Measurements from ENCODE around the gene DHODH. TPM values are rescaled to one million over a fixed set of nuclear protein-coding genes. Genes with fewer than 3 reads are reported as not detected.
"Not testable (repeated sequence)": the region's sequence is repeated elsewhere in the genome, so short reads cannot be mapped to it uniquely, and the experiment has no call there.

Gene DHODH
- total and polyA plus RNA-seq, 4 donors = 3.0 to 5.0 (median 4.6) TPM

- H3K27ac ChIP-seq (ENCODE audit: low read depth in 1 of 2, low read length in 2 of 2) = no peak overlapping the region
- no peak for DNase-seq
- intact Hi-C loops (cut with DNase I) = no loop called here
- no peaks in the 10 kb centered on the region for H3K9me3 ChIP-seq (ENCODE audit: control insufficient read depth, low read length)
- 71 to 76% methylated on average over 1 of the region's 1 CpG for WGBS, 2 donors
- no peaks in the 10 kb centered on the region for H3K36me3 ChIP-seq (ENCODE audit: control insufficient read depth in 1 of 2, insufficient read depth in 2 of 2, low read length in 1 of 2)
- H3K4me1 ChIP-seq (ENCODE audit: control insufficient read depth in 1 of 2, insufficient read depth in 2 of 2, low read length in 2 of 2) = no peaks in the 10 kb centered on the region
- H3K4me3 ChIP-seq (ENCODE audit: low read length in 2 of 2) = no peak overlapping the region
- no peaks in the 10 kb centered on the region for H3K27me3 ChIP-seq (ENCODE audit: control insufficient read depth in 1 of 2, insufficient read depth in 2 of 2, low read length in 1 of 2)
- no peak for ATAC-seq (ENCODE audit: low FRiP score)
Measured at GRCh38 chr16:72002619-72003018, 5.9 kb upstream of the DHODH start.

DNA sequence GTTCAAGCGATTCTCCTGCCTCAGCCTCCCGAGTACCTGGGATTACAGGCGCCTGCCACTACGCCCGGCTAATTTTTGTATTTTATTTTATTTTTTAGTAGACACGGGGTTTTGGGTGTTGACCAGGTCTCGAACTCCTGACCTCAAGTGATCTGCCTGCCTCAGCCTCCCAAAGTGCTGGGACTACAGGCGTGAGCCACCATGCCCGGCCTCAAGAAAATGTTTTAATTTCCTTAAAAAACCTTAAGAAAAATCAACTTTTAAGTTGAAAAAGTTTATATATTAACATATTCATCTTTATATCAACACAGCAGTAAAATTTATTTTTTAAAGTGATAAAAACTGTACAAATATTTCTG lies 500 bp upstream of the DHODH start:
- 70 to 77% methylated on average over 9 of the region's 9 CpGs for WGBS, 2 donors

DNA sequence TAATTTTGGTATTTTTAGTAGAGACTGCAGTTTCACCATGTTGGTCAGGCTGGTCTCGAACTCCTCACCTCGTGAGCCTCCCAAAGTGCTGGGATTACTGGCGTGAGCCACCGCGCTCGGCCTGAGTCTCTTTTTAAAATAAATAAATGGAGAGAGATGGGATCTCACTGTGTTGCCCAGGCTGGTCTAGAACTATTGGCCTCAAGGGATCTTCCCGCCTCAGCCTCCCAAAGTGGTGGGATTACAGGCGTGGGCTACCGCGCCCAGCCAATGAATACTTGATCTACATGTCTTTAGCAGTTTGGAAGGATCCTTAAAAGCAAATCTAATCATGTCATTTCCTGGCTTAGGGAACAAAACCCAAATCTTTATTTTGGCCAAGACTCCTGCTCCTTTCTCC lies 1.2 kb downstream of the DHODH start:
- DNase-seq = no peak
- Histone ChIP-seq H3K27me3 (ENCODE audit: control insufficient read depth in 1 of 2, insufficient read depth in 2 of 2, low read length in 1 of 2) (no peaks in the 10 kb centered on the region), H3K36me3 (ENCODE audit: control insufficient read depth in 1 of 2, insufficient read depth in 2 of 2, low read length in 1 of 2) (no peaks in the 10 kb centered on the region), H3K4me1 (ENCODE audit: control insufficient read depth in 1 of 2, insufficient read depth in 2 of 2, low read length in 2 of 2) (no peaks in the 10 kb centered on the region), H3K27ac (ENCODE audit: low read depth in 1 of 2, low read length in 2 of 2) (no peak overlapping the region), H3K9me3 (ENCODE audit: control insufficient read depth, low read length) (no peaks in the 10 kb centered on the region), H3K4me3 (ENCODE audit: low read length in 2 of 2) (no peak overlapping the region)
- intact Hi-C loops (cut with DNase I) = loop anchor here in 1 of 2 donors (5.0 kb wide), 1 partner anchor 88 kb away; no protein-coding TSS in a partner anchor
- ATAC-seq (ENCODE audit: low FRiP score) = no peak
- WGBS, 2 donors = 93 to 95% methylated on average over 10 of the region's 10 CpGs

More for the DNA sequence above, 500 bp upstream of the DHODH start:
- H3K4me1 ChIP-seq (ENCODE audit: control insufficient read depth in 1 of 2, insufficient read depth in 2 of 2, low read length in 2 of 2); H3K9me3 ChIP-seq (ENCODE audit: control insufficient read depth, low read length); ATAC-seq (ENCODE audit: low FRiP score); H3K4me3 ChIP-seq (ENCODE audit: low read length in 2 of 2); H3K27me3 ChIP-seq (ENCODE audit: control insufficient read depth in 1 of 2, insufficient read depth in 2 of 2, low read length in 1 of 2); DNase-seq; H3K27ac ChIP-seq (ENCODE audit: low read depth in 1 of 2, low read length in 2 of 2); H3K36me3 ChIP-seq (ENCODE audit: control insufficient read depth in 1 of 2, insufficient read depth in 2 of 2, low read length in 1 of 2): not testable (repeated sequence)
- intact Hi-C loops (cut with DNase I) = loop anchor here in 1 of 2 donors (5.0 kb wide), 1 partner anchor 89 kb away; no protein-coding TSS in a partner anchor

DNA sequence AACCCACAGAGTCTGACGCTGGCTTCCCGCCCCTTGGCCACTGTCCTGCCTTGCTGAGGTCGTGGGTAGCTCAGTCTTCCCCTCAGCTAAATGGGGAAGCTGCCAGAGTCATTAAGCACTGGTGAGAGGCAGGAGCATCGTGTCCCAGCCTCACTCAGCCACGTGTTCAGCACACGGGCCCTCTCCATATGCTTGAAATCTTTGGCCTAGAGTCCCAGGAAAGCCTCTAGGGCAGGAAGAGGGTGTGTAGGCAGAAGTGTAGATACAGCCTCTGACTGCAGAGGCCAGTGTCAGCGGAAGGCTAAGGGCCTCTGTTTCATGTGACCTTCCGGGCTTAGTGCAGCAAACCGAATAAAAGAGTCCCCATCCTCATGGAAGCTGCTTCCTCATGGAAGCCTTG lies 4.1 kb downstream of the DHODH start:
- DNase-seq (no peak), ATAC-seq (ENCODE audit: low FRiP score) (no peak)
- Histone ChIP-seq H3K4me3 (ENCODE audit: low read length in 2 of 2) (no peak overlapping the region), H3K36me3 (ENCODE audit: control insufficient read depth in 1 of 2, insufficient read depth in 2 of 2, low read length in 1 of 2) (peaks cover 0 to 5% of the 10 kb centered on the region in 2 donors), H3K9me3 (ENCODE audit: control insufficient read depth, low read length) (no peaks in the 10 kb centered on the region), H3K27me3 (ENCODE audit: control insufficient read depth in 1 of 2, insufficient read depth in 2 of 2, low read length in 1 of 2) (no peaks in the 10 kb centered on the region), H3K27ac (ENCODE audit: low read depth in 1 of 2, low read length in 2 of 2) (no peak overlapping the region), H3K4me1 (ENCODE audit: control insufficient read depth in 1 of 2, insufficient read depth in 2 of 2, low read length in 2 of 2) (no peaks in the 10 kb centered on the region)
- 74 to 76% methylated on average over 9 of the region's 9 CpGs for WGBS, 2 donors
- intact Hi-C loops (cut with DNase I) = no loop called here

DNA sequence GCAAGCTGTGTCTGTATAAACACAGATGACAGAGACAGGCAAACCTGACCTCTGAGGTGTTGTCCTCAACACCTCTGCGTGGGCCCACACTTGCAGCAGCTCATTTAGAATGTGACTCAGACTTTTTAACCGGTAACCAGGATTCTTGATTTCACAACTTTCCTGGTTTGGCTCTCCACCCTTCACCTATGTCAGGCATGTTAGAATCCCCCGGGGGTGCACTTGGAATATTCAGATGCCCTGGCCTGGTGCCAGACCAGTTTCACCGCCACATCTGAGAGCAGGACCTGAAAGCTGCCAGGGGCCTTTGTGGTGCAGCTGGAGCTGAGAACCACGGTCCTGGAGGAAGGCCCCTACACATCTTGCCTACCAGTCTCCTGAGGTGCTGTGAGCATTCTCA lies 4.8 kb downstream of the DHODH start:
- no peak for DNase-seq
- intact Hi-C loops (cut with DNase I) = no loop called here
- no peaks in the 10 kb centered on the region for H3K4me1 ChIP-seq (ENCODE audit: control insufficient read depth in 1 of 2, insufficient read depth in 2 of 2, low read length in 2 of 2)
- no peaks in the 10 kb centered on the region for H3K9me3 ChIP-seq (ENCODE audit: control insufficient read depth, low read length)
- H3K27me3 ChIP-seq (ENCODE audit: control insufficient read depth in 1 of 2, insufficient read depth in 2 of 2, low read length in 1 of 2) = no peaks in the 10 kb centered on the region
- ATAC-seq (ENCODE audit: low FRiP score) = no peak
- H3K36me3 ChIP-seq (ENCODE audit: control insufficient read depth in 1 of 2, insufficient read depth in 2 of 2, low read length in 1 of 2) = peaks cover 0 to 5% of the 10 kb centered on the region in 2 donors
- 32 to 39% methylated on average over 5 of the region's 5 CpGs for WGBS, 2 donors
- no peak overlapping the region for H3K27ac ChIP-seq (ENCODE audit: low read depth in 1 of 2, low read length in 2 of 2)
- no peak overlapping the region for H3K4me3 ChIP-seq (ENCODE audit: low read length in 2 of 2)

DNA sequence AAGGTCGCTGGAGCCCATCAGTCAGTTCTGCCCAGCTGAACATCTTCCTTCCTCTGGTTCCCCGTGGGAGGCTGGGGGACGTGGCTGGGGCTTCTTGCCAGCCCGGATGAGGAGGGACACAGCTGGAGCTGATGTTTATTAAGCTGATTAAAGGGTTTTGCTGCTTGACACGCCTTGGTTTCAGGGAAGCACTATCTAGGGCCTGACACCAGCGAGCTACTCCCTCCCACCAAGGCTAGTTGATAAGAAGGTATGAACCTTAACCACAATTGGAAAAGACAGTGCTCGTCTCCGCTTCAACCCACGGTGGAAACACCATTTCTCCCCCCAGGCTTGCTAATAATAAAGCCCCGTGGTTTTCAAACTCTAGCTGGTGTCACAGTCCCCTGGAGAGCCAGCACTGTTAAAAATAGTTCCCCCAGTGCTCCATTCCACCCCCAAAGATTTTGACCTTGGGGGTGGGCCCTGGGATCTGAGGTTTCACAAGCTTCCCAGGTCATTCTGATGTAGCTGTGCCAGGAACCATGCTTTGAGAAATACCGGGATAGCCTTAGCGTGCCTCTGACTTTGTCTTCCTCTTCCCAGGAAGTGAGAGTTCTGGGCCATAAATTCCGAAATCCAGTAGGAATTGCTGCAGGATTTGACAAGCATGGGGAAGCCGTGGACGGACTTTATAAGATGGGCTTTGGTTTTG lies 5.5 kb downstream of the DHODH start:
- H3K9me3 ChIP-seq (ENCODE audit: control insufficient read depth, low read length) = no peaks in the 10 kb centered on the region
- DNase-seq (no peak), ATAC-seq (ENCODE audit: low FRiP score) (no peak)
- intact Hi-C loops (cut with DNase I) = no loop called here
- peaks cover 0 to 5% of the 10 kb centered on the region in 2 donors for H3K36me3 ChIP-seq (ENCODE audit: control insufficient read depth in 1 of 2, insufficient read depth in 2 of 2, low read length in 1 of 2)
- H3K27ac ChIP-seq (ENCODE audit: low read depth in 1 of 2, low read length in 2 of 2) = no peak overlapping the region
- no peaks in the 10 kb centered on the region for H3K27me3 ChIP-seq (ENCODE audit: control insufficient read depth in 1 of 2, insufficient read depth in 2 of 2, low read length in 1 of 2)
- no peaks in the 10 kb centered on the region for H3K4me1 ChIP-seq (ENCODE audit: control insufficient read depth in 1 of 2, insufficient read depth in 2 of 2, low read length in 2 of 2)
- H3K4me3 ChIP-seq (ENCODE audit: low read length in 2 of 2) = no peak overlapping the region
- 51 to 58% methylated on average over 15 of the region's 15 CpGs for WGBS, 2 donors

DNA sequence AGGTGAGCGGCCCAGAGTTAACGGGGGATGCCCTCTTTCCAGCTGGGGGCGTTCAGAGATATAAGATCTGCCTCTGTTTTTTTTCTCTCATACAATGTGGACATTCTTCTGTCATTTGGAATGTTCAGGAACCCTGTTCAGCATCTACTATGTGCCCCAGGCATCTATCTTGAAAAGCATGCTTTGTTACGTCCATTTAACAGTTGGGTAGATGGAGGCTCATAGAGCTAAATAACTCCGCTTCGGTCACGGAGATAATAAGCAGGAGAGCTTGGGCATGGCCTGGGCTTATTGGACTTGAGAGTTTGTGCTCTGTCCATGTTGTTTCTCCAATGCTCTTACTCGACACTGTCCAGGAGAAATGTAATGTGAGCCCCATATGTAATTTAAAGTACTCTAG lies 6.1 kb downstream of the DHODH start:
- Histone ChIP-seq H3K36me3 (ENCODE audit: control insufficient read depth in 1 of 2, insufficient read depth in 2 of 2, low read length in 1 of 2) (peaks cover 0 to 5% of the 10 kb centered on the region in 2 donors), H3K4me3 (ENCODE audit: low read length in 2 of 2) (no peak overlapping the region), H3K9me3 (ENCODE audit: control insufficient read depth, low read length) (no peaks in the 10 kb centered on the region), H3K27me3 (ENCODE audit: control insufficient read depth in 1 of 2, insufficient read depth in 2 of 2, low read length in 1 of 2) (no peaks in the 10 kb centered on the region), H3K27ac (ENCODE audit: low read depth in 1 of 2, low read length in 2 of 2) (no peak overlapping the region), H3K4me1 (ENCODE audit: control insufficient read depth in 1 of 2, insufficient read depth in 2 of 2, low read length in 2 of 2) (no peaks in the 10 kb centered on the region)
- 86 to 91% methylated on average over 8 of the region's 8 CpGs for WGBS, 2 donors
- ATAC-seq (ENCODE audit: low FRiP score) = no peak
- DNase-seq = no peak
- intact Hi-C loops (cut with DNase I) = no loop called here

GRCh38 chr16:72015124-72015523 lies 6.6 kb downstream of the DHODH start:
- intact Hi-C loops (cut with DNase I) = no loop called here
- H3K4me1 ChIP-seq (ENCODE audit: control insufficient read depth in 1 of 2, insufficient read depth in 2 of 2, low read length in 2 of 2) = no peaks in the 10 kb centered on the region
- no peak for DNase-seq
- H3K27me3 ChIP-seq (ENCODE audit: control insufficient read depth in 1 of 2, insufficient read depth in 2 of 2, low read length in 1 of 2) = no peaks in the 10 kb centered on the region
- no peak for ATAC-seq (ENCODE audit: low FRiP score)
- 86 to 87% methylated on average over 3 of the region's 3 CpGs for WGBS, 2 donors
- no peak overlapping the region for H3K27ac ChIP-seq (ENCODE audit: low read depth in 1 of 2, low read length in 2 of 2)
- no peak overlapping the region for H3K4me3 ChIP-seq (ENCODE audit: low read length in 2 of 2)
- H3K36me3 ChIP-seq (ENCODE audit: control insufficient read depth in 1 of 2, insufficient read depth in 2 of 2, low read length in 1 of 2) = peaks cover 0 to 5% of the 10 kb centered on the region in 2 donors
- H3K9me3 ChIP-seq (ENCODE audit: control insufficient read depth, low read length) = no peaks in the 10 kb centered on the region

GRCh38 chr16:72018470-72018869 lies 9.9 kb downstream of the DHODH start:
- no peaks in the 10 kb centered on the region for H3K27me3 ChIP-seq (ENCODE audit: control insufficient read depth in 1 of 2, insufficient read depth in 2 of 2, low read length in 1 of 2)
- no peaks in the 10 kb centered on the region for H3K9me3 ChIP-seq (ENCODE audit: control insufficient read depth, low read length)
- DNase-seq (no peak), ATAC-seq (ENCODE audit: low FRiP score) (no peak)
- H3K4me3 ChIP-seq (ENCODE audit: low read length in 2 of 2) = no peak overlapping the region
- H3K27ac ChIP-seq (ENCODE audit: low read depth in 1 of 2, low read length in 2 of 2) = no peak overlapping the region
- 60 to 66% methylated on average over 9 of the region's 9 CpGs for WGBS, 2 donors
- peaks cover 0 to 7% of the 10 kb centered on the region in 2 donors for H3K36me3 ChIP-seq (ENCODE audit: control insufficient read depth in 1 of 2, insufficient read depth in 2 of 2, low read length in 1 of 2)
- intact Hi-C loops (cut with DNase I) = no loop called here
- H3K4me1 ChIP-seq (ENCODE audit: control insufficient read depth in 1 of 2, insufficient read depth in 2 of 2, low read length in 2 of 2) = no peaks in the 10 kb centered on the region

Measured in aorta (tissue), 5 donors.